Stomach (tissue), 4 donors: ENCODE measurements around the gene PLXNB3.

Experiments used
- EP300 ChIP-seq: sonication (generic); formaldehyde crosslinking; IDR thresholded peaks from one replicate; pipeline ENCODE4 v1.6.1; 2017; ENCODE audit warnings: antibody characterized with exemption
- POLR2A ChIP-seq, 4 donors: fragments of 450-650 bp; IDR thresholded peaks; one replicate each; pipeline ENCODE4 v1.6.1; 2016; ENCODE audit warnings: antibody characterized with exemption in 4 of 4, control low read depth in 2 of 4, mild to moderate bottlenecking in 1 of 4, moderate library complexity in 1 of 4
- POLR2AphosphoS5 ChIP-seq, 3 donors: sonication (generic); formaldehyde crosslinking; IDR thresholded peaks; one replicate each; pipeline ENCODE4 v1.6.1; 2016; ENCODE audit warnings: antibody characterized with exemption in 3 of 3
- TF ChIP-seq, protein P1 (sequence below), 7 experiments: fragments of 450-650 bp in 4 of 7; fragments of 200-600 bp in 3 of 7; sonication (generic) in 3 of 7; IDR thresholded peaks; one replicate each; pipeline ENCODE4 v1.5.1; 2016 to 2019; ENCODE audit warnings: antibody characterized with exemption in 7 of 7, control low read depth in 2 of 7, mild to moderate bottlenecking in 1 of 7

DNA sequence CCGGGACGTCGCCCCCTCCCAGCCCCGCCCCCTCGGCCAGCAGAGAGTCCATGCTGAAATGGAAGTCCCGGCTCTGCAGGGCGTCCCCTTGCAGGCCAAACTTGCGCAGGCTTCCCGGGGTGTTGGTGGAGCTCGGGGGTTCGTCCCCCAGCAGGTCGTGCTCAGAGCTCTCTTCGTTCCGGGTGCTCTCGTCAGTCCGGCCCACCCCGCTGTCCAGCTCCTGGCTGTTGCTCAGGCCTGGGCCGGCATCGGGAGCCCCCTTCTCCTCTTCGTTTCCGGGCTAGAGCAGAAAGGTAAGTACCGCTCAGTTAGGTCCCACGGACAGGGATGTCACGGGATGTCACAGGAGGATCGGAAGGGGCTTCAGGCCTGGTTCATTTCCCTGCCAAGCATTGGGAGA is 40.6 kb downstream of the PLXNB3 start:
- TF ChIP-seq, protein P1, sequence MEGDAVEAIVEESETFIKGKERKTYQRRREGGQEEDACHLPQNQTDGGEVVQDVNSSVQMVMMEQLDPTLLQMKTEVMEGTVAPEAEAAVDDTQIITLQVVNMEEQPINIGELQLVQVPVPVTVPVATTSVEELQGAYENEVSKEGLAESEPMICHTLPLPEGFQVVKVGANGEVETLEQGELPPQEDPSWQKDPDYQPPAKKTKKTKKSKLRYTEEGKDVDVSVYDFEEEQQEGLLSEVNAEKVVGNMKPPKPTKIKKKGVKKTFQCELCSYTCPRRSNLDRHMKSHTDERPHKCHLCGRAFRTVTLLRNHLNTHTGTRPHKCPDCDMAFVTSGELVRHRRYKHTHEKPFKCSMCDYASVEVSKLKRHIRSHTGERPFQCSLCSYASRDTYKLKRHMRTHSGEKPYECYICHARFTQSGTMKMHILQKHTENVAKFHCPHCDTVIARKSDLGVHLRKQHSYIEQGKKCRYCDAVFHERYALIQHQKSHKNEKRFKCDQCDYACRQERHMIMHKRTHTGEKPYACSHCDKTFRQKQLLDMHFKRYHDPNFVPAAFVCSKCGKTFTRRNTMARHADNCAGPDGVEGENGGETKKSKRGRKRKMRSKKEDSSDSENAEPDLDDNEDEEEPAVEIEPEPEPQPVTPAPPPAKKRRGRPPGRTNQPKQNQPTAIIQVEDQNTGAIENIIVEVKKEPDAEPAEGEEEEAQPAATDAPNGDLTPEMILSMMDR (IDR thresholded peaks at IDR 0.05): no peak
- TF ChIP-seq POLR2A (IDR thresholded peaks at IDR 0.05) (no peak), POLR2AphosphoS5 (IDR thresholded peaks at IDR 0.05) (no peak), EP300 (no peak)
